Forelimb muscle (tissue), 1 donor: ENCODE results near the gene PRR23C. TPM values are rescaled to one million over a fixed set of nuclear protein-coding genes. Genes with fewer than 3 reads are reported as not detected.
"Not testable (repeated sequence)": the region's sequence is repeated elsewhere in the genome, so short reads cannot be mapped to it uniquely, and the experiment has no call there.

Experiments used
- DNase-seq: peaks from one replicate; pipeline ENCODE4 v3.0.0-alpha.2; 2013; ENCODE audit warnings: low read depth
- polyA plus RNA-seq: library from polyadenylated mRNA; unstranded; fragments of 120-200 nt; gene quantifications from one replicate; pipeline ENCODE4 v1.2.1, GENCODE V29; 2013; ENCODE audit not compliant: insufficient read length

The PRR23C gene
- not detected for polyA plus RNA-seq

- no peak for DNase-seq
These were observed at the start of gene PRR23C for GRCh38 chr3:139044366-139045210. Gene PRR23C, minus strand, starts transcription at chr3:139044892. Its CDS starts 272 bp downstream, at chr3:139044620.

- DNase-seq: no peak
These were observed 49.1 kb upstream of the PRR23C start for GRCh38 chr3:139093840-139094239.

GRCh38 chr3:139088462-139089324 lies 44.0 kb upstream of the PRR23C start:
- DNase-seq: no peak

- no peak for DNase-seq
These were observed 42.9 kb upstream of the PRR23C start for GRCh38 chr3:139087621-139088020.

- DNase-seq: no peak
These were observed 39.5 kb upstream of the PRR23C start for GRCh38 chr3:139084176-139084575.

- no peak for DNase-seq
These were observed 29.9 kb upstream of the PRR23C start for GRCh38 chr3:139074565-139075115.

GRCh38 chr3:139062918-139063317 lies 18.2 kb upstream of the PRR23C start:
- no peak for DNase-seq

- no peak for DNase-seq
These were observed 8.3 kb upstream of the PRR23C start for GRCh38 chr3:139052802-139053600.

- DNase-seq: no peak
These were observed 932 bp downstream of the PRR23C start for GRCh38 chr3:139043554-139044365.

- DNase-seq: no peak
These were observed 7.2 kb downstream of the PRR23C start for GRCh38 chr3:139037478-139037877.

- DNase-seq: no peak
These were observed 12.2 kb downstream of the PRR23C start for GRCh38 chr3:139032326-139033002.

GRCh38 chr3:139030576-139030975 lies 14.1 kb downstream of the PRR23C start:
- DNase-seq: not testable (repeated sequence)

GRCh38 chr3:139024968-139025367 lies 19.7 kb downstream of the PRR23C start:
- no peak for DNase-seq

- DNase-seq: no peak
These were observed 23.8 kb downstream of the PRR23C start, which contains the start of gene PRR23B for GRCh38 chr3:139020868-139021234. Gene PRR23B, minus strand, starts transcription at chr3:139020926. Its CDS starts 265 bp downstream, at chr3:139020661.

GRCh38 chr3:139020036-139020867 lies 24.4 kb downstream of the PRR23C start:
- no peak for DNase-seq

- DNase-seq: no peak
These were observed 28.2 kb downstream of the PRR23C start for GRCh38 chr3:139016430-139017048.

- no peak for DNase-seq
These were observed 38.5 kb downstream of the PRR23C start, which contains the start of gene PRR23A for GRCh38 chr3:139006051-139006716. Gene PRR23A, minus strand, starts transcription at chr3:139006268. Its CDS starts 0 bp downstream, at chr3:139006268.
